ENCODE data around the gene CCSER2.
A peak's percentile ranks its signal among the peaks of the same experiment; 100 is the strongest.
"Not testable (repeated sequence)": the region's sequence is repeated elsewhere in the genome, so short reads cannot be mapped to it uniquely, and the experiment has no call there.

Gene CCSER2

GRCh38 chr10:84328418-84329195 lies at the start of gene CCSER2:
Gene CCSER2 (plus strand): TSS chr10:84328589. CDS start chr10:84371053, 42,464 bp downstream.
- peak; percentile 95 for DNase-seq

DNA sequence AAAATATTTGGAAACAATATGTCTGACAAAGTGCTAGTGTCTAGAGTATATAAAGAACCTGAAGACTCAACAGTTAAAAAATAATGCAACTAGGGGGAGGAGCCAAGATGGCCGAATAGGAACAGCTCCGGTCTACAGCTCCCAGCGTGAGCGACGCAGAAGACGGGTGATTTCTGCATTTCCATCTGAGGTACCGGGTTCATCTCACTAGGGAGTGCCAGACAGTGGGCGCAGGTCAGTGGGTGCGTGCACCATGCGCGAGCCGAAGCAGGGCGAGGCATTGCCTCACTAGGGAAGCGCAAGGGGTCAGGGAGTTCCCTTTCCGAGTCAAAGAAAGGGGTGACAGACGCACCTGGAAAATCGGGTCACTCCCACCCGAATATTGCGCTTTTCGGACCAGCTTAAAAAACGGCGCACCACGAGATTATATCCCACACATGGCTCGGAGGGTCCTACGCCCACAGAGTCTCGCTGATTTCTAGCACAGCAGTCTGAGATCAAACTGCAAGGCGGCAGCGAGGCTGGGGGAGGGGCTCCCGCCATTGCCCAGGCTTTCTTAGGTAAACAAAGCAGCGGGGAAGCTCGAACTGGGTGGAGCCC lies 48.4 kb upstream of the CCSER2 start:
- not testable (repeated sequence) for DNase-seq

DNA sequence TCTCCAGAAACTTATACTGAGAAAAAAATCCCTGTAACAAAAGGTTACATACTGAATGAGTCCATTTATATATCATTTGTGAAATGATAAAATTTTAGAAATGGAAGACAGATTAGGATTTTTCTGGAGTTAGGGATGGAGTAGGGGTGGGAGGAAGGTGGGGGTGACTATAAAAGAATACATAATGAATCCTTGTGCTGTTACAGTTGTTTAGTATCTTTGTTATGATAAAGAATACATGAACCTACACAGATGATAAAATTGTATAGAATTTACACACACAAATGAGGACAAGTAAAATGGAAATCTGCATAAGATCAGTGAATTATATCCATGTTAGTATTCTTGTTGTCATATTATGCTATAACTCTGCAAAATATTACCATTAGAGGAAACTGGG lies 41.7 kb upstream of the CCSER2 start:
- no peak for DNase-seq

DNA sequence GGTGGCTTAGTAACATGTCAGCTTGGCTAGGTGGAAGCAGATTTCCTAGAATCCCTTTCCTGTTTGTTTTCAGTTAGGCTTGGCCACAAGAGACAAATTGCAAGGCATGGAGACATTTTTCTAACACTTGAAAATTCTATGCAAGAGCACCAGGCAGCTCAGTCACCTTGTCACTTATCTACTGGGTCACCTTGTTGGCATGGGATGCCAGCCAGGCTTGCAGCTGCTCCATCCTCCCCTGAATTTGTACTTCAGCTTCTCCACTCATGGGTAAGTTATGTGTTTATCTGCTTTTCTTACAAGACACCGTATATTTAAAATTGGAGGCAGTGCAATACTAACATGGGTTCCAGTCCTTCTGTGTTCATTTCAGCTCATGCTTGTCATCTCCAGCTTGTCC lies 40.2 kb upstream of the CCSER2 start:
- DNase-seq = no peak

DNA sequence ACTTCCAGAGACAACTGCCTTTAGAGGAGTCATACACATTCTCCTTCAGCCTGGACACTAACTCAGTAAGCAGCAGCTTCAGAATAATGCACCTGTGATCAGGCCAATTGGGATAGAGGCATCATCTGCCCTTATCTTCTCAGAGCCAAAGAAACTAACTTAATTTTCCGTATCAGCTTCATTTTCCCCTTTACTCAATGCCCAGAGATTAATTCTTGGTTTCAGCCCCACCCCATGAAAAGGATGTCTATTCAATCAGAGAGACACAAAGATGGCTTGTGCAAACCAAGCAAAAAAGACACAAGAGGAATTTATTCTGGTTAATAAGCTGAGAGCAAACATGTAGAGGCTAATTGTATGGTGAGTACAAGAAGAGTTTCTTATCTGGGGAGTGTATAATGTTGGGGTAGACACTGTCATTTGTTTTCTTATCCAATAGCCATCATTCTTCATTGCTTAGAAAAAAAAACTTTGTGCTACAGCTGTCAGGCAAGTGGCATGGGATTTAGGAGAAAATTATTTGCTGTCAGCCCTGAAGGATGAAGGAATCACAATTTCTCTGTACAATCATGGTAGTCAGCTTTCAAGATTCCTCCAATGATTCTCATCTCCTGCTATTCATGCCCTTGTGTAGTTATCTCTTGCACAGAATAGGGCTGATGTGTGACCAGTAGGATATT lies 38.7 kb upstream of the CCSER2 start:
- no peak for DNase-seq

GRCh38 chr10:84290235-84290634 lies 38.2 kb upstream of the CCSER2 start:
- no peak for DNase-seq

GRCh38 chr10:84291384-84291783 lies 37.0 kb upstream of the CCSER2 start:
- DNase-seq = no peak

DNA sequence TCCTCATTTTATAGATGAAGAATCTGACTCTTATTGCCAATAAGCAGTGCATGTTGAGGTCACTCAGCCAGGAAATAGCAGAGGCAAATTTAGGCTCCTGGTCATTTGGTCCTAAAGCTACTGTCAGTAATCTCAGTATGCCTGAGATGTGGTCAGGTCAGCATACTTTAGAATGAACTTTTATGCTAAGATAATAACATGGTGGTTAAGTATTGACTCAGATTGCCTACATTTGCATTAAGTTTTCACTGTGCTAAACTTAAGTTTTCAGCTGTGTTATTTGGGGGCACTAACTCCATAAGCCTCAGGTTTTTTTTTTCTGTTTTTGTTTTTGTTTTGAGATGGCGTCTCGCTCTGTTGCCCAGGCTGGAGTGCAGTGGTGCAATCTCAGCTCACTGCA lies 35.9 kb upstream of the CCSER2 start:
- DNase-seq = no peak

- no peak for DNase-seq
Observed at GRCh38 chr10:84293171-84293570, 35.2 kb upstream of the CCSER2 start.

DNA sequence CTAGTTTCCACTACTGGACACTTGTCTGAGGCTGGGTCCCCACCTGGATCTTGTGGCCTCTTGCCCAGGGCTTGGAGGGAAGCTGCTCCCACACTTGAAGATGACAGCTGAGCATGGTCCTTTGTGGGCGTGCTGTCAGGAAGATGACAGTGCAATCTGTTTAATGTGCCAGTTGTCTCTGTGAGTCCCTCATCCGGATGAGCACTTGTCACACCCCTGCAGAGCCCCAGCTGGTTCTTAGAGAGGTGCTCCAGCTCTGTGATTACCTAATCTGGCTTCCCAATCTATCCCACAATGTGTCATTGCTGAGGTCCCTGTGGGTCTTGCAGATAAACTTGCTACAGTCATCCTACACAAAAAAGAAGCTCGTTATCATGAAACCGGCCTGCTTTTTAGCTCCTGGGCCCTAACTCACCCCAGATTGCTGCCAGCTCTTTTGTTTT lies 34.8 kb upstream of the CCSER2 start:
- peak; percentile 62 for DNase-seq

GRCh38 chr10:84294766-84295447 lies 33.5 kb upstream of the CCSER2 start:
- DNase-seq = no peak

GRCh38 chr10:84296091-84296981 lies 32.1 kb upstream of the CCSER2 start:
- DNase-seq = no peak

DNA sequence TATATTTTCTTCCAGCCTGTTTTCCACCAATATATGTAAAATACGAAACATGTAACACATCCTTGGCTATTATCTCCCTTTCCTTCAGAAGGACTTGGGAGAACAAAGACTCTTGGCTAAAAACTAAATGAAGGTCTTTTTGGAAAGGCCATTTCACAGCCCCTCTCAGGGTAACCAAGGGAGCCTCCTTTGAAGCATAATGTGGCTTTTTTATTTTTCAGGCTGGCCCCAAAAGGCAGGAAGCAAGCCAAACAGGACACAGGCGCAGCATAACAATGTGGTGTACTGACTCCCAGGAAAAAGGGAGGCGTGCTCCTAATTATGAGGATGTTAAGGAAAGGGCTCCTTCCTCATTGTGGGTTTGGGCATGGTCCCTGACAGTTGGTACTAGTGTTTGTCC lies 30.3 kb upstream of the CCSER2 start:
- DNase-seq = no peak

DNA sequence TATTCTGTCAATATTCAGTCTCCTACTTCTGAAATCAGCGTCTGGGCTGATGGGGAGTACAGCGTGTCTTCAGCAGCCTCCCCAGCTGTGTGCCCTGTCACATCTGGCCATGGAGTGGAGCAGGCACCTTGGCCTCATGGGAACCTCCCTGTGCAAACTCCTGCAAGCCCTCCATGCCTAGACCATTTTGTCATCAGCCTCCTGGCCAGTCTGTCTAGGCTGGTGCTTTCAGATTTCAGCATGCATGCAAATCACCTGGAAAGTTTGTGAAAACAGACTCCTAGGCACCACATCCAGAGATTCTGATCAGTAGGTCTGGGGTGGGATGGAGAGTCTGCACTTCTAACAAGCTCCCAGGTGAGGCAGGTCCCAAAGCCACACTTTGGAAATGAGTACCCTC lies 26.2 kb upstream of the CCSER2 start:
- no peak for DNase-seq

GRCh38 chr10:84306751-84307384 lies 21.5 kb upstream of the CCSER2 start:
- no peak for DNase-seq

DNA sequence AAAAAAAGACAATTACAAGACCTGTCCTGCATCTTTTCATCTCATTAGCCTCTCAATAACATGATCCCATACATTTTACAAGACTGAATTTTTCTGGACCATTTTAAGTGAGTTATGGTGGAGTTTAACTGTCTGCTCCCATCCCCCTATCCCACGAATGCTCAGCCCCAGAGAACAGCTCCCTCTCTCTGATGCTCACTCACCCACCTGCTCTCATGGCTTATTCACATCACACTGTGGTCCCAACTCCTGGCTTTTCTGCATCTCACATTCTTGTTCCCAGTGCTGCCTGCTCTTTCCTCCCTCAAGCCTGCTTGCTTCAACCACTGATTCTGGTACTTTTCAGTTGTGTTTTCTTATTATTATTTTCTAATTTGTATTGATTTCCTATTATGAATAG lies 20.4 kb upstream of the CCSER2 start:
- no peak for DNase-seq

GRCh38 chr10:84308481-84309304 lies 19.7 kb upstream of the CCSER2 start:
- DNase-seq = peak; percentile 52

GRCh38 chr10:84310470-84310869 lies 17.9 kb upstream of the CCSER2 start:
- no peak for DNase-seq

DNA sequence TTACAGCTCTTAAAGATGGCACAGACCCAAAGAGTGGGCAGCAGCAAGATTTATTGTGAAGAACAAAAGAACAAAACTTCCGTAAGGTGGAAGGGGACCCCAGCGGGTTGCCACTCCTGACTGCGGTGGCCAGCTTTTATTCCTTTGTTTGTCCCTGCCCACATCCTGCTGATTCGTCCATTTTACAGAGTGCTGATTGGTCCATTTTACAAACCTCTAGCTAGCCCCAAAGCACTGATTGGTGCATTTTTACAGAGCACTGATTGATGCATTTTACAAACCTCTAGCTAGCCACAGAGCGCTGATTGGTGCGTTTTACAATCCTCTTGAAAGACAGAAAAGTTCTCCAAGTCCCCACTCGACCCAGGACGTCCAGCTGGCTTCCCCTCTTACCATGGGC lies 16.8 kb upstream of the CCSER2 start:
- no peak for DNase-seq

- DNase-seq = no peak
Observed at GRCh38 chr10:84312816-84313215, 15.6 kb upstream of the CCSER2 start.

DNA sequence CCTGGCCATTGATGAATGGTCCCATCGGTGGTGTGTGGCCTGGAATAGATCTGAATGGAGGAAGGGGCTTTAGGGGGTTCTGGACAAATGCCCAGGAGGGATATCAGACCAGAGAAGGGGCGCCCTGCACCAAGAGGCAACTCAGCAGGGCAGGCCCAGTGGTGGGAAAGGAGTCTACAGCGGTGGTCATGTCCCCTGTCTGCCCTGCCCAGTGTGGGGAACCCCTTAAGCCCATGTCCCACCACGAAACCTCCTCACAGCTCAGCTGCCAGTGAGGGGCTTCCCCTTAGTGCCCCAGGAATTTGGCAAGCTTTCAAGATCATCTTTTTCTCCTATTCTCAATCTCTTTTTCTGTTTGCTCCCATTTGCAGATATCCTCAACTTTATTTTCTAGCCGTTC lies 14.1 kb upstream of the CCSER2 start:
- no peak for DNase-seq
